D721Med (cell line): ENCODE measurements around the gene TGFB2.
A peak's percentile ranks its signal among the peaks of the same experiment; 100 is the strongest.

ENCODE experiments used
- DNase-seq: peaks from one replicate; pipeline ENCODE4 v3.0.0; 2011; ENCODE audit warnings: low spot score; ENCODE audit not compliant: insufficient read length
- FAIRE-seq: peaks from 2 replicates; lab custom pipeline; 2011; peaks lifted over from hg19 to GRCh38; lab: Jason Lieb, UNC
- CTCF ChIP-seq: IDR thresholded peaks from 2 replicates; pipeline ENCODE4 v1.5.1; 2012; ENCODE audit warnings: mild to moderate bottlenecking, control low read depth; ENCODE audit not compliant: insufficient read depth; ENCODE audit errors: missing control alignments

The TGFB2 gene

DNA sequence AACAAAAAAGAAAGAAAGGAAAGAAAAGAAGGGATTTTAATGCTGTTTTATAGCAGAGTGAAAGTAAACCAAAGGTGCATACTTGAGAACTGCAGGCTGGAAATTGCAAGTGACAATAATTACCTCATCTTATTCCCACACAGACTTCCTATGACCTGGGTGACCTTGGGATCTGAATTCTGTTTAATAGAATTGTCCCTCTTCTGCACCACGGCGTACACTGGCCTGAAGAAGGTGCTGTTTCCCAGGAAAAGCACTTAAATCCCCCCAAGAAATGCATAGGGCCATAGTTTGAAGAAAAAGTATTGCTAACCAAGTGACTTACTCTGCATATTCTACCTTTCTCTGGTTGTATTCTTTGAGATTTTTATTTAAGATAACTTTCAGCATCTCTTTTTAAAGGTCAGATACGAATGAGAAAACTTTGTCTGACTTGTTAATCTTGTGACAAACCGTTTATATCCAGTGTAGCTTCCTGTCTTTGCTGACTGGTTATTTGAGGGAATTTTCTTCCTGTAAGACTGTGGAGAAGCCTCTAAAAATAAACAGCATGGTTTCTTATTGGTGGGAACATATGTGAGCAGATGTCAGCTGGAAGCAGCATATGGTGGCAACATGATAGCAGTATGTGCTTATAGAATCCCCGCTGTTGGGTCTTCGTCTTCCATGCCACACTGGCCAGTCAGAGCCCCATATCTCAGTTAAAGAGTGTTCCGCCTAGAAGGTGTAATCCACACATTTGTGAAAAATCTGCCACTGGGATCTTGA is 16.3 kb downstream of the TGFB2 start:
- peak; percentile 95 for TF ChIP-seq CTCF
- DNase-seq (no peak), FAIRE-seq (peak; percentile 85)

DNA sequence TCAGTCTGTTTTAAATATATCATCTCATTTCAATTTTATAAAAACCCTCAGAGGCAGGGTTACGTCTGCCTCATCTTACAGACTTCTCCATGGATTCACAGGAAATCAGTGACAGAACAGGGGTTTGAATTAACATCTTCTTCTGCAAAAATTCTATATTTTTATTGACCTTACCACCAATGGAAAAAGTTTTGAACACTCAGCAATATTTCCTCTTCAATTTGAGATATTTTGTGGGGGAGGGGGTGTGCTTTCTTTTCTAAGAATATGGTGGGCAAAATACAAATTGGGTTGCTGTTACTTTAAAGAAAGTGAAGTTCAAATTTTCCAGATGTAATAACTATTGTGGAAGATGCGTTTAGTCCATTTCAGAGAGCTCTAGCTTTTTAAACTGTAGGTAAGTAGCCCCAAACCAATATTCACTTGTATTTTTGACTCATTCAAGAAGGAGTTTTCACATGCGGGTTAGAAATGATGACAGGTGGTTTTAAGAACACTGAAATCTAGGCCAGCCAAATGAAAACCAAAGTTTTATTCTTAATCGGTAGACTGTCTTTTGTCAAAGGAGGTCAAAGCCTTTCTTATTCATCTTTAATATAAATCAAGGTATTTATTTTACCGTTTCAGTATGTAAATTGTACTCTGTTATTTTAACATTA is 17.4 kb downstream of the TGFB2 start:
- DNase-seq (no peak), FAIRE-seq (peak; percentile 25)
- TF ChIP-seq CTCF: no peak

DNA sequence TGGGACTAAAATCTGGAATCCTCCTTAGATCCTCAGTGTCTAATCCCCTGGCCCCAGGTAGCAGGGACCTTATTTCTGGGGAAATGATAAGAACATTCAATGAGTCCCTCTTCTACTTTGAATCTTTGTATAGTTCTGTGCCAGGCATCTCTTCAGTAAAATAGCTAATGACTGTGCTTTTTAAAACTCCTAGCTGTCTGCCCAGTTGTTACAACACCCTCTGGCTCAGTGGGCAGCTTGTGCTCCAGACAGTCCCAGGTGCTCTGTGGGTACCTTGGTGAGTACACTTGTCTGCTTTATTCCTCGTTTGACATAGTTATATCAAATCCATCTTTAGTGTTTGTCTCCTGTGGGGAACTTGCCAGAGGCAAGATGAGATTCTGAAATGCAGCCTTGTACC is 18.0 kb downstream of the TGFB2 start:
- DNase-seq (no peak), FAIRE-seq (no peak)

DNA sequence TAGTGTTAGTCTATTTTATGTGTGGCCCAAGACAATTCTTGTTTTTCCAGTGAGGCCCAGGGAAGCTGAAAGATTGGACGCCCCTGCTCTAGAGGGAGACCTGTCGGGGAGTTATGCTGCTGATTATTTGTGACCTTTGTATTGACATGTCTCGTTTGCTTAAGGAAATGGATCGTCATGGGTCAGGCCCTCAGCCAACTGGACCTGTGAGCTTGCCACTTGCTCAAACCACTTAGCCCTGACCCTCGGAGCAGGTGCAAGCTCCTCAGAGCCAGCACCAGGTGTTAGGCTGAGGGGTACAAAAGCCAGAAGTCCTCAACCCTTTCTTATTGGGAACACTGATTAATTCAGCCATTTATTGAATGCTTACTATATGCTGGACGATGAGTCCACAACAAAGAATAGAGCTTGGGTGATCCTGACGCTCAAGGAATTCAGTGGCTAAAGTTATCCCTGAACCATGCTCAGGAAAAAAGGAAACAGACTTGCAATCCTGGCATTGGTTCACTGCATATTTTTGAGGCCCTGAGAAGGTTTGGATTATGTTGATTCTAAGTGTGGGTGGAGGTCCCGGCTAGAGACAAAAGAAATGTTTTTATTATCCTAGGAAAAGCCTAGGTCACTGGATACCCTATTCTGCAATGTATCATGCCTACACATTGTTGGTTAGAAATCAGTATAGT is 19.0 kb downstream of the TGFB2 start:
- TF ChIP-seq CTCF: no peak
- FAIRE-seq (no peak), DNase-seq (no peak)

More for the DNA sequence above, 18.0 kb downstream of the TGFB2 start:
- TF ChIP-seq CTCF: no peak

GRCh38 chr1:218365226-218365999 is 20.3 kb downstream of the TGFB2 start:
- no peak for DNase-seq
- TF ChIP-seq CTCF: no peak
- no peak for FAIRE-seq

DNA sequence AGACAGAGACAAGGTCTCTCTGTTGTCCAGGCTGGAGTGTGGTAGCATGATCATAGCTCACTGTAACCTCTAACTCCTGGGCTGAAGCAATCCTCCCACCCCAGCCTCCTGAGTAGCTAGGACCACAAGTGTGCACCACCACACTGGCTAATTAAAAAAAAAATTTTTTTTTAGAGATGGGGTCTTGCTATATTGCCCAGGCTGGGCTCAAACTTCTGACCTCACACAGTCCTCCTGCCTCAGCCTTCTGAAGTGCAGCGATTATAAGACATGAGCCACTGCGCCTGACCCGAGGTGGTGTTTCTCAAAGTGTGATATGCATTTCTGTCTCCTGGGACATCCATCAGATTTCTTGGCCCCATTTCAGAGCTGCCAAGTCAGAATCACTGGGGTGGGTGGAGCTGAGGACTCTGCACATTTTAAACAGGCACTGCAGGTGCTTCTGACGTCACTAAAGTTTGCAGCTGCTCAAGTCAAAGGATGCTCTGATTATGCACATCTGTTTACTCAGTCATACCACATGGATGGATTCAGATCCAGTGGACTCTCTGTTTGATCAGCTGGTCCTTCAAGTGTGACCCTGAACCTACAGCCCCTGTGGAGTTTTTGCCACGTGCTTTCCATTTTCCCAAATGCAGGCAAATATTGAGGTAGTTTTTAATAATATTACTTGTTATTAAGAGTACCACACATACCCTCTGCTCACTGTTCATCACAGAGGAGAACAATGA is 21.4 kb downstream of the TGFB2 start:
- FAIRE-seq: no peak
- no peak for TF ChIP-seq CTCF
- no peak for DNase-seq
